ENCODE data around the gene CAPZA1. TPM values are rescaled to one million over a fixed set of nuclear protein-coding genes. Genes with fewer than 3 reads are reported as not detected.

Gene CAPZA1
- 10 to 100 TPM; 34.8 to 85.8 (median 54.7) TPM for total RNA-seq
- long read RNA-seq, transcript CAPZA1-201 (10 exons, 3,020 nt): major isoform, 5 of 8 reads
- long read RNA-seq, partial matches to known transcripts: 0 of 8 reads
- long read RNA-seq, other reads (novel, unspliced or antisense): 3 of 8 reads

- peak within 1 kb of the TSS; percentile 93 to 98 (median 96) for H3K27ac ChIP-seq
- DNase-seq (peak; percentile 92 to 95 (median 94)), ATAC-seq (peak; percentile 93 to 96 (median 95))
- H3K4me1 ChIP-seq: peaks cover 0 to 20% (median 6%) of the 10 kb centered on the region in 4 donors
- H3K4me3 ChIP-seq: peak within 1 kb of the TSS; percentile 86 to 90 (median 87)
- TF ChIP-seq, protein P1, sequence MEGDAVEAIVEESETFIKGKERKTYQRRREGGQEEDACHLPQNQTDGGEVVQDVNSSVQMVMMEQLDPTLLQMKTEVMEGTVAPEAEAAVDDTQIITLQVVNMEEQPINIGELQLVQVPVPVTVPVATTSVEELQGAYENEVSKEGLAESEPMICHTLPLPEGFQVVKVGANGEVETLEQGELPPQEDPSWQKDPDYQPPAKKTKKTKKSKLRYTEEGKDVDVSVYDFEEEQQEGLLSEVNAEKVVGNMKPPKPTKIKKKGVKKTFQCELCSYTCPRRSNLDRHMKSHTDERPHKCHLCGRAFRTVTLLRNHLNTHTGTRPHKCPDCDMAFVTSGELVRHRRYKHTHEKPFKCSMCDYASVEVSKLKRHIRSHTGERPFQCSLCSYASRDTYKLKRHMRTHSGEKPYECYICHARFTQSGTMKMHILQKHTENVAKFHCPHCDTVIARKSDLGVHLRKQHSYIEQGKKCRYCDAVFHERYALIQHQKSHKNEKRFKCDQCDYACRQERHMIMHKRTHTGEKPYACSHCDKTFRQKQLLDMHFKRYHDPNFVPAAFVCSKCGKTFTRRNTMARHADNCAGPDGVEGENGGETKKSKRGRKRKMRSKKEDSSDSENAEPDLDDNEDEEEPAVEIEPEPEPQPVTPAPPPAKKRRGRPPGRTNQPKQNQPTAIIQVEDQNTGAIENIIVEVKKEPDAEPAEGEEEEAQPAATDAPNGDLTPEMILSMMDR (IDR thresholded peaks at IDR 0.05): no peak
- peak; percentile 82 for TF ChIP-seq POLR2A (IDR thresholded peaks at IDR 0.05)
- intact Hi-C loops (cut with DNase I): loop anchor here in 1 of 2 donors (10.0 kb wide), 1 partner anchor 85 kb away; the partner anchor contains the start of gene RHOC
- H3K36me3 ChIP-seq: peaks cover 0 to 7% (median 0%) of the 10 kb centered on the region in 4 donors
- no peaks in the 10 kb centered on the region for H3K9me3 ChIP-seq
- WGBS (ENCODE audit: insufficient coverage, low coverage, low lambda C conversion rate, missing lambda C conversion rate): under 1% methylated on average over 17 of the region's 50 CpGs
- no peaks in the 10 kb centered on the region for H3K27me3 ChIP-seq
Observed at GRCh38 chr1:112619518-112620376, at the start of gene CAPZA1. Gene CAPZA1, plus strand, starts transcription at chr1:112619832. Its CDS starts 13 bp downstream, at chr1:112619845.

DNA sequence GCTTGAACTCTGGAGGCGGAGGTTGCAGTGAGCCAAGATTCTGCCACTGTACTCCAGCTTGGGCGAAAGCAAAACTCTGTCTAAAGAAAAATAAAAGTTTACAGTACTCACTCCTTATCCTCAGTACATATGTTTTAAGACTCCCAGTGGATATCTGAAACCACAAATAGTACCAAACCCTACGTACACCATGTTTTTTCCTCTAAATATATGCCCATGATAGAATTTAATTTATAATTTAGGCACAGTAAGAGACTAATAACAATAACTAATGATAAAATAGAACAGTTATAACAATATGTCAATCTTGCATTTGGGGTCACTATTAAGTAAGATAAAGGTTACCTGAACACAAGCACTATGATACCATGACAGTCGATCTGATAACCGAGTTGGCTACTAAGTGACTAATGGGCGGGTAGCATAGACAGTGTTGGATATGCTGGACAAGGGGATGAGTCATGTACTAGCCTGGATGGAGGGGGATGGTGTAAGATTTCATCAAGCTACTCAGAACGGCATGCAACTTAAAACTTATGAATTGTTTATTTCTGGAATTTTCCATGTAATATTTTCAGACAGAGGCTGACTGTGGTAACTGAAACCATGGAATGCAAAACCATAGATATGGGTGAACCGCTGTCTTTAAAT lies 44.4 kb upstream of the CAPZA1 start:
- H3K27me3 ChIP-seq: no peaks in the 10 kb centered on the region
- no peaks in the 10 kb centered on the region for H3K9me3 ChIP-seq
- TF ChIP-seq, protein P1 (IDR thresholded peaks at IDR 0.05): no peak
- no peak for TF ChIP-seq POLR2A (IDR thresholded peaks at IDR 0.05)
- no peak overlapping the region for H3K27ac ChIP-seq
- H3K4me1 ChIP-seq: no peaks in the 10 kb centered on the region
- H3K4me3 ChIP-seq: no peak overlapping the region
- peaks cover 0 to 6% (median 0%) of the 10 kb centered on the region in 4 donors for H3K36me3 ChIP-seq
- 91% methylated on average over 8 of the region's 8 CpGs for WGBS (ENCODE audit: insufficient coverage, low coverage, low lambda C conversion rate, missing lambda C conversion rate)
- DNase-seq: no peak
- intact Hi-C loops (cut with DNase I): no loop called here
- ATAC-seq: peak in 1 of 4 donors; percentile 19

- TF ChIP-seq, protein P1 (IDR thresholded peaks at IDR 0.05): no peak
- TF ChIP-seq POLR2A (IDR thresholded peaks at IDR 0.05): no peak
- intact Hi-C loops (cut with DNase I): no loop called here
- H3K4me3 ChIP-seq: no peak overlapping the region
- no peak for DNase-seq
- no peak overlapping the region for H3K27ac ChIP-seq
- WGBS (ENCODE audit: insufficient coverage, low coverage, low lambda C conversion rate, missing lambda C conversion rate): 96% methylated on average over 3 of the region's 3 CpGs
- ATAC-seq: no peak
- no peaks in the 10 kb centered on the region for H3K9me3 ChIP-seq
- no peaks in the 10 kb centered on the region for H3K4me1 ChIP-seq
- H3K27me3 ChIP-seq: no peaks in the 10 kb centered on the region
- H3K36me3 ChIP-seq: peaks cover 0 to 6% (median 0%) of the 10 kb centered on the region in 4 donors
Observed at GRCh38 chr1:112576240-112576639, 43.4 kb upstream of the CAPZA1 start.

- Histone ChIP-seq H3K27me3 (no peaks in the 10 kb centered on the region), H3K4me1 (no peaks in the 10 kb centered on the region), H3K36me3 (peaks cover 0 to 10% (median 0%) of the 10 kb centered on the region in 4 donors), H3K4me3 (no peak overlapping the region), H3K27ac (no peak overlapping the region), H3K9me3 (no peaks in the 10 kb centered on the region)
- ATAC-seq (no peak), DNase-seq (no peak)
- 91% methylated on average over 5 of the region's 5 CpGs for WGBS (ENCODE audit: insufficient coverage, low coverage, low lambda C conversion rate, missing lambda C conversion rate)
- TF ChIP-seq POLR2A (IDR thresholded peaks at IDR 0.05): no peak
- TF ChIP-seq, protein P1 (IDR thresholded peaks at IDR 0.05): no peak
- intact Hi-C loops (cut with DNase I): no loop called here
Observed at GRCh38 chr1:112579801-112580510, 39.7 kb upstream of the CAPZA1 start.
